Nucleus accumbens (tissue), 56 donors: ENCODE data around the gene SLC52A1.

Experiments used
- DNase-seq, 56 donors: peaks; one replicate each; lab custom pipeline; 2025; lab: John Stamatoyannopoulos, UW

Gene SLC52A1

DNA sequence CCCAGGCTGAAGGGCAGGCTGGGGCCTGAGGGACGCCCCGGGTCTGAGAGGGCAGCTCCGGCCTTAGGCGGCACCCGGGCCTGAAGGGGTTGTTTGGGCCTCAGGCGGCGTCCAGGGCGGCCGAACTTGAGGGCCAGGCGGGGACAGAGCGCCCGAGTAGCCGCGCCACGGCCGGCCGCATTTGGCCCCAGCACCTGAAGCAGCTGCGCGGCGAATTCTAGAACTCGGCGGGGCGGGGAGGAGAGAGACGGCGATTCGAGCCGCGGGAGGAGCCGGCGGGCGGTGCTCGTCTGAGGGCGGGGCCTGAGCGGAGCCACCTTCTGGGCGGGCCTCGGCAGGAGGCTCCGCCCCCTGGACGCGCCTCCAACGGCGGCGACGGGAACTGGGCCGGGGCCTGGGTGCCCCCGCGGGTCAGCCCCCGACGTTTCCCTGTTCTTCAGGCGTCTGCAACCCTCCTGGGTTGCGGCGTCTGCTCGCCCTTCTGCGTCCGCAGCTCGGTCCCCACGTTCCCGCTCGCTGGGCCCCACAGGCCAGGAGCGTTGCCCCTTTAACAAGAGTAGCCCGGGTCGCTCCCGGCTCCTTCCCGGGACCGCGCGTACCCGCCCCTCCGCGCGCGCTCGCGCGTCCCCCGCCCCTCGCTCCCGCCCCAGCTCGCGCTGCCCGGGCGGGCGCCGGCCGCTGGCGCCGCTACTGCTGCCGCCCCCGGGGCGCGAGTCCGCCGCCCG lies 37.8 kb downstream of the SLC52A1 start, which contains the start of the genes INCA1 and KIF1C:
Gene INCA1, minus strand, starts transcription at position 221 of the 725 bp plus-strand sequence. CDS start 3,085 bp downstream, outside the sequence.
Gene KIF1C, plus strand, starts transcription at position 649 of the 725 bp plus-strand sequence. CDS start 2,297 bp downstream, outside the sequence.
- DNase-seq = peak; percentile 40 to 96 (median 92)

DNA sequence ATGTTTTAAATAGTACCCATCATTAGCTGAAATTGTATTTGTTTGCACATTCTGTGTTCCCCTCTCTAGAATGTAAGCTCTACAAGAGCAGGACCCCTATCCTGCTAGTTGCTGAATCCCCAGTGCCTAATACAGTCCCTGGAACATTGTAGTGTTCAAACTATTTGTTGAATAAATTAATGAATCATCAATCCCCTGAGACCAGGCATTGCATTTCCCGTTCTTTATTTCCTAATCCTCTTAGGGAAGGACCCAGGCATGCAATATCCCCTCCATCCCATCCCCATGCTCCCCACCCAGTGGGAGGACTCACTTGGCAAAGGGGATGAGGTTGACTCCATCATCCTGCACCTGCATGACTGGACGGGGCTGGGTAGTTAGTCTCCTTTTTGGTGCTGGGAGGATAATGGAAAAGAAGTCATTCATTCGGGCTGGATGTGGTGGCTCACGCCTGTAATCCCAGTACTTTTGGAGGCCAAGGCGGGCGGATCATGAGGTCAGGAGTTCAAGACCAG lies 41.1 kb downstream of the SLC52A1 start:
- no peak for DNase-seq

DNA sequence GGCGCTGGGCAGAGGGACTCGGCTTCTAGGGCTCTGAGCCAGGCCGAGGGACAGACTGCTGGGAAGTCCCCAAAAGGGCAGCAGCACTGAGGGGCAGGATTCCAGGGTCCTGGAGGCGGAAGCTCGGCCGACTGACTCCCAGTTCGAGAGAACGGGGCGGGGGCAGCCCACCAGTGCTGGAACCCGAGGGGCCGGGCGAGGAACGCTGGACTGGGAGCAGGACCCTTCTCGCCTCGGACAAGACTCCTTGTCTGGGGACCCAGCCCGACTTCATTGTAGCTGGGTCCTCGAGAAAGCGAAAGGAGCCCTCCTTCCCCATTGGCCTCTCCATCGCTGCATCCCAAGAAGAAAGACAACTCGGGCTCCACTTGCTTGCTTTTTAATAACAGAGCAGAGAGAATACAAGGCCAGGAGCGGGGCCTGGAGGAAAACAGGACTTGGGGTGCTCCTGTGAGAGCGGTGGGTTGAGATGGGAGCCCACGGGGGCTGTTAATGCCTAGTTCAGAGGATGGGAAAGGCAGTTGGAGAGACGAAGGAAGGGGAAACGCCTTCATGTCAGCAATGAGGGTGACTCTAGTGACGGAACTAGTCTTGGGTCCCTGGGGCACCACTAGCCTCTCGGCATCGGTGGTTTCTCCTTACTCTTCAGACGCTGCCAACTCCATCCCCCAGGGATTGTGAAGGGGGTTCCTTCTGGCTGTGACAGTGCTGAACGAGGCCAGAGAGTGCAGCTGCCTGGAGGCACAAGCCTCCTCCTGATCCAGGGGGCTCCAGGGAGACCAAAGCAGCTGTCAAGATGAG lies 47.3 kb downstream of the SLC52A1 start:
- peak in 4 of 56 donors; percentile 27 to 77 (median 66) for DNase-seq

DNA sequence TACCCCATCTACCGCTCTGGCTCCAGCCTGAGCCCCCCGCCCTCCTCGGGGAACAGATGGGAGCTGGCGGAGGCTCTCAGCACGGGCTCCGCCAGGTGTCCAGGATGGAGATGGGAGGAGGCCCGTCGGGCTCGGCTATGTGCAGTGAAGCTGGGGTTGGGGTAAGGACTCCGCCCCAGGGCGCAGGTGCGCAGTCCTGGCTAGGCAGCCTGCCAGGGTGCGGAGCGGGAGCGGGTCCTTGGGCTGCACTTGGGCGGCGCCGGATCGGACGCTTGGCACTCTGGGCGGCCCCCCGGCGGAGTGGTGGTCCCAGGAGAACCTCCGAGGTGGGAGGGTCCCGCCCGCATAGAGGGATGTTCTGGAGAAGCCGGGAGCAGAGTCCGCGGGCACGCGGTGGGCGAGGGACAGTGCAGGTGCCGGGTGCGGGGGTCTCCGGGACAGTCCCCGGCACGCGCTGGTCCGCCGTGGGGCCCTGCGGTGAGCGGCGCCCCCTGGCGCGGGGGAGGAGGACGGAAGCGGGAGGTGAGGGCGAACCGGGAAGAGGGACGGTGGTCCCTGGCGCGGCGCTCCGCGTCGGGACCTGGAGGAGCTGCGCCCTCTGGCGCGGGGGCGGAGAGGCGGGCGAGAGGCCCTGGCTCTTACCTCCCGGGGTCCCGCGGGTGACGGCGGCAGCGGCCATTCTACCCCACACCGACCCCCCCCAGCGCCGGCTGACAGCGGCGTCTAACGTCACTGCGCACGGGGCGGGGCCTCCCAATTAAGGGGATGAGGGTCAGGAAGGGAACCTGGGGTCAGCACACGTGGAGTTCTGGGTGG lies 48.1 kb downstream of the SLC52A1 start, which contains the start of gene CAMTA2:
Gene CAMTA2, minus strand, starts transcription at position 725 of the 816 bp plus-strand sequence. CDS start 1,453 bp downstream, outside the sequence.
- DNase-seq = peak; percentile 20 to 93 (median 79)

DNA sequence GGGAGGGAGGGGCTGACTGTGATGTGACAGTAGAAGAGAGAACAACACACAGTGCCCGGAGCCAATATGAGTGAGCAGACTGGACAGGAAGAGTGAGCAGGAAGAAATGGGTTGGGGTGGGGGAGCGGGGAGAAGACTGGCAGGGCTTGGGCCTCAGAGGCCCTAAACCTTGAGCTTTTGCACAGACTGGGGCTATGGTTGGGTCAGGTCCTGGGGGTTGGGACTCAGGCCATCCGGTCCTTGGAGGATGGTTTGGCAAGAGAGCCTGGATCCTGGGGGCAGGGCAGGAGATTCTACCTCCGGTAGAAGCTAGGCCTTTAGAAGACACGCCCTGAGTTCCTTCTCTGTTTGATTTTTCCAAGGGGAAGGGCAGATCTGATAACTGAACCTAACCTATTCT lies 48.8 kb downstream of the SLC52A1 start:
- peak in 3 of 56 donors; percentile 7 to 19 (median 10) for DNase-seq
